Endothelial cell of hepatic sinusoid (primary cell): ENCODE measurements around the gene PSMD13.

Source experiments
- in situ Hi-C: cut with HindIII; loops from 2 replicates; pipeline ENCODE4 v1.10.0; 2017; ENCODE audit warnings: low sequenced_read_pairs

Gene PSMD13

GRCh38 chr11:203945-204586 is 32.7 kb upstream of the PSMD13 start:
- in situ Hi-C loops, result no loop called here

- in situ Hi-C loops, result no loop called here
These were observed 32.1 kb upstream of the PSMD13 start for GRCh38 chr11:204587-205109.

GRCh38 chr11:205221-206001 is 31.4 kb upstream of the PSMD13 start:
- in situ Hi-C loops, result no loop called here

GRCh38 chr11:206002-206384 is 30.8 kb upstream of the PSMD13 start:
- in situ Hi-C loops, result no loop called here

GRCh38 chr11:206526-207207 is 30.1 kb upstream of the PSMD13 start:
- in situ Hi-C loops, result no loop called here

- in situ Hi-C loops, result no loop called here
These were observed 29.4 kb upstream of the PSMD13 start, which contains the start of the genes BET1L and RIC8A for GRCh38 chr11:207208-207862. Gene BET1L (minus strand): TSS chr11:207399. CDS start chr11:207321, 78 bp downstream. Gene RIC8A (plus strand): TSS chr11:207708. CDS start chr11:208855, 1,147 bp downstream.

- in situ Hi-C loops, result no loop called here
These were observed 29.0 kb upstream of the PSMD13 start for GRCh38 chr11:207863-208180.

- in situ Hi-C loops, result no loop called here
These were observed 28.4 kb upstream of the PSMD13 start for GRCh38 chr11:208181-208916.

- in situ Hi-C loops, result no loop called here
These were observed 27.9 kb upstream of the PSMD13 start for GRCh38 chr11:208917-209260.

GRCh38 chr11:209275-210121 is 27.3 kb upstream of the PSMD13 start:
- in situ Hi-C loops, result no loop called here

- in situ Hi-C loops, result no loop called here
These were observed 26.5 kb upstream of the PSMD13 start for GRCh38 chr11:210122-210802.

GRCh38 chr11:210803-211180 is 26.0 kb upstream of the PSMD13 start:
- in situ Hi-C loops, result no loop called here

- in situ Hi-C loops, result no loop called here
These were observed 25.5 kb upstream of the PSMD13 start for GRCh38 chr11:211295-211694.

GRCh38 chr11:211741-212140 is 25.0 kb upstream of the PSMD13 start:
- in situ Hi-C loops, result no loop called here

GRCh38 chr11:212150-213100 is 24.4 kb upstream of the PSMD13 start:
- in situ Hi-C loops, result no loop called here

- in situ Hi-C loops, result no loop called here
These were observed 23.7 kb upstream of the PSMD13 start for GRCh38 chr11:213111-213510.

- in situ Hi-C loops, result no loop called here
These were observed 22.7 kb upstream of the PSMD13 start for GRCh38 chr11:214083-214482.

- in situ Hi-C loops, result no loop called here
These were observed 21.2 kb upstream of the PSMD13 start for GRCh38 chr11:215581-216037.
